NCI-H2196 treated with DMSO at 0.1 percent for 48 hours (cell line): ENCODE results near the gene DCAF12.

Experiments used
- DNase-seq: peaks from one replicate; lab custom pipeline; 2025; ENCODE audit not compliant: unreplicated experiment; lab: John Stamatoyannopoulos, UW

DCAF12 gene

GRCh38 chr9:34125681-34126206 is 754 bp downstream of the DCAF12 start:
- no peak for DNase-seq

DNA sequence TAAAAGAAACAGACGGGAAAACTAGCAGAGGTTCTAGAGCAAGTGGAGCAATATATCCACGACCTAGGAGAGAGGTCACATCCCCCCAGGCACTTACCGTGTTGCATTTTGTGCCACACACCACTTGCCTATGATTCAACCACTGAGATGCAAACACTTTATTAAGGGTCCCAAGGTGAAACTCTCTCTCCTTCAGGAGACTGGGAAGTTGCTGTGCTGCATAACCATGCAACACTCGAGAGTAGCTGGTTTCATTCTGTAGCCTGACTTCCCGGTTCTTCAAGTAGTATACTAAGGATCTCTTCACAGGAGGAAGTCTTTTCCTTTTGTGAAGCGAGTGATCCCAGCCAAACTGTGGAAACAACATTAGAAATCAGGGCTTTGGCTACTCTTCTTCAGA is 1.6 kb downstream of the DCAF12 start:
- no peak for DNase-seq

DNA sequence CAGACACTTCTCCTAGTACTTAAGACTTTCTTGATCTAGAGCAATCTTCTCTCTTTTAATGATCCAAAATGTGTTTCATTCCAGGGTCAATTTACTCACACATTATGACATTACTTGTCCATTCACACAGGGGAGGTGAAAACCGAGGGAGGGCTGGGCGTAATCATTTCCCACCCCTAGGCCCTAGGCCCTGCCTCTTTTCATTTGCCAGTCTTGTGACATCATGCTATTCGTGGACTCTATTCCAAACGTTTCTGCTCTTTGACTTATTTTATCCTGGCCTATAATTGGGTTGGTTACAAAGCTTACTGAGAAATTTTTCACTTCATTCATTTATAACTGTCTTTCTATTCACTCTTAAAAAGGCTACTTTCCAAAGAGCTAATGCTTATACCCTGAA is 2.4 kb downstream of the DCAF12 start:
- no peak for DNase-seq

DNA sequence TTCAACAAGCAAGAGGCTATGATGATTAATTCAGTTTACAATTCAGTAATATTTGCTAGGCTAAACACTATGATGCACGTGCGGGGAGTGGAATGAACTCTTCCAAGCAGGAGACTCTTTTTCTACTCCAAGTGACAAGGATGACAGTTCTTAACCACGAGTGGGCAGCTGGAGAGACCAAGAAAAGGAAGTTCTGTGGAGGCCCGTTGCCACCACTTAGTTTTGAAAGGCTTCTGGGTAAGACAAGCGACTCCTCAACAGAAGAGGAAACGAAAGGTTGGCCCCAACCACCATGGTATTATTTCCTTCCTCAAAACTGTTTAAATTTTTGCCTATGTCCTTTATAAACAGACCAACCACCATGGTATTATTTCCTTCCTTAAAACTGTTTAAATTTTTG is 2.8 kb downstream of the DCAF12 start:
- no peak for DNase-seq

GRCh38 chr9:34121996-34122395 is 4.5 kb downstream of the DCAF12 start:
- DNase-seq, result no peak

- no peak for DNase-seq
These were observed 6.8 kb downstream of the DCAF12 start for GRCh38 chr9:34119713-34120112.

- DNase-seq, result no peak
These were observed 12.1 kb downstream of the DCAF12 start for GRCh38 chr9:34114436-34114835.

DNA sequence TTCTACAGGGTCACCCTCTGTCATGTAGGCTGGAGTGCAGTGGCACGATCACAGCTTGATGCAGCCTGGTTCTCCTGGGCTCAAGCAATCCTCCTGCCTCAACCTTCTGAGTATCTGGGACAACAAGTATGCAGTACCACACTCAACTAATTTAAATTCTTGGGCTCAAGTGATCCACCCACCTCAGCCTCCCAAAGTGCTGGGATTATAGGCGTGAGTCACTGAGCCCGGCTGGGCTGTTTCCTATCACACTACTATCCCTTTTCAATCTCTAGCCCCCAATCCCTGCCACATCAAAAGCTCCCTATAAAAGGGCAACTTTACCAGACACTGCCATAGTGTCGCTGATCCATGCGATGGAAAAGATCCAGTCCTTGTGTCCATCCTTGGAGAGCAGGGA is 20.4 kb downstream of the DCAF12 start:
- no peak for DNase-seq

DNA sequence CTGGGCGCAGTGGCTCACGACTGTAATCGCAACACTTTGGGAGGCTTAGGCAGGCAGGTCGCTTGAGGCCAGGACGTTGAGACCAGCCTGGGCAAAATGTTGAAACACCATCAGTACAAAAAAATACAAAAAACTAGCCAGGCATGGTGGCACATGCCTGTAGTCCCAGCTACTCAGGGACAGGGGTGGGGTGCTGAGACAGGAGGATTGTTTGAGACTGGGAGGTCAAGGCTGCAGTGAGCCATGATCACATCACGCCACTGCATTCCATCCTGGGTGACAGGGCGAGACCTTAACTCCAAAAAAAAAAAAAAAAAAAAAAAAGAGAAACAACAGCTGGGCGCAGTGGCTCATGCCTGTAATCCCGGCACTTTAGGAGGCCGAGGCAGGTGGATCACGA is 23.7 kb downstream of the DCAF12 start:
- no peak for DNase-seq

DNA sequence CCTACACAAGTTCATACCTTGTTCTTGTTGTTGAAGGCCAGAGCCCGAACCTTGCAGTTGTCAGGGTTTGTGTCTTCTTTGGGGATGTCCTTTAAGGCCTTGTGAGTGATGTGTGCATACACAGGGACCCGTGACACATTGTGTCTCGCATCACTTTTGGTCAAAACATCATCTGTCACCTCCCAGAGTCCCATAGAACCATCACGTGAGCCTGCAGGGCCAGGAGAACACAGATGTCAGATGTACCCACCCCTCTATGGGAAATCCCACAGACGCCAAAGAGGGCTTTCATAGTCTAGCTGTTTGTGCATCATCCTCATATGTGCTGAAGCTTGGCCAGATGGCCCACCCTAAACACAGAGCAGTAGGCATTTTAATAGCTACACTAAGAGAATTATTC is 28.2 kb downstream of the DCAF12 start:
- DNase-seq, result no peak

DNA sequence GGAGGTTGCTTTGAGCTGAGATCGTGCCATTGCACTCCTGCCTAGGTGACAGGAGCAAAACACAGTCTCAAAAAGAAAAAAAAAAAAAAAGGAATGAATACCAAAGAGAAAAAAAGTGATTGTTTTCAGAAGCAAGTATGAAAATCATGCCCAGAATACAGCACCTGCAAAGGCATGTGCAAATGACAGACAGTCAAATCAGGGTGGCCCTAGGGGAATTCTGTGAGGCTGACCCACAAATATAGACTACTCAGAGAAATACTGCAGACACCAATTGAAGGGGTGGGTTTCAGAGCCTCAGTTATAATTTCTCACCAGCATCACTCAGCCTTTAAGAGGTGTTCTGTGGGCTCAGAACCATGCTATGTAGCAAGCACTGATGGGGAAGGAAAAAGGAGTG is 28.6 kb downstream of the DCAF12 start:
- no peak for DNase-seq

DNA sequence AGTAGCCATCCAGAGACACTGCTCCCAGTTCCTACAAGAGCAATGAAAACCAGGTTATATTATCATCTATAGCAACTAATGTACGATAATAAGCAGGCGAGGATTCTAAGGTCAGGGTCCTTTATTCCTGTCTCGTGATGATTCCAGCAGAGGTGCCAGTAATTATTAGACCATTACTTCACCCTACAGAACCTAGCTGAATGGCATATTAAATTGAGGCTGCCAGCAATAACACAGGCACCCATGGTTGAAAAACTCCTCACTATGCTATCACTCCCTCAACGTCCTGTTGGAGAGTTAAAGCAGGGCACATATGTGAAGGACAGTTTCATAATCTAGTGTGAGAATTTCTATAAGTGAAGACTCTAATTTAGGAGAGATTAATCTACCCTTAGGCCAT is 29.7 kb downstream of the DCAF12 start:
- DNase-seq, result no peak

- DNase-seq, result no peak
These were observed 32.9 kb downstream of the DCAF12 start for GRCh38 chr9:34093578-34093977.

- DNase-seq, result no peak
These were observed 37.2 kb downstream of the DCAF12 start for GRCh38 chr9:34089311-34089710.

- DNase-seq, result no peak
These were observed 39.1 kb downstream of the DCAF12 start for GRCh38 chr9:34087370-34087769.

DNA sequence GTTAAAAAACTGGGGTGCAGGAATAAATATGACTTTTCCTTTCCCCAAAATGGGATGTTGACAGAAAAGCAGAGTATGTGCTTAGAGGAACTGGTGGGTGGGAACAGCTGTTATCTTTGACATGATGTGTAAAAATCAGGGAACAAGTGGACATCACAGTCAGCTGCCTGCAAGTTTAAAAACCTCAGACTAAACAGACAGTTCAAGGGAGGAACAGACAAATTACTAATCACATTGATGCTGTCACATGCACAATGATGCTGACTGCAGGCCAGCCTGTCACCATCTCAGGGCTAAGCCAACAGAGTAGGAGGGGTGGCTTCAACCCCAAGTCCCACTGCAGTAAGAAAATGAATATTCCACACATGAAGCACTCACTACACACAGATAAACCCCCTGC is 39.6 kb downstream of the DCAF12 start:
- DNase-seq, result no peak

GRCh38 chr9:34085581-34086500 is 40.7 kb downstream of the DCAF12 start:
- no peak for DNase-seq

DNA sequence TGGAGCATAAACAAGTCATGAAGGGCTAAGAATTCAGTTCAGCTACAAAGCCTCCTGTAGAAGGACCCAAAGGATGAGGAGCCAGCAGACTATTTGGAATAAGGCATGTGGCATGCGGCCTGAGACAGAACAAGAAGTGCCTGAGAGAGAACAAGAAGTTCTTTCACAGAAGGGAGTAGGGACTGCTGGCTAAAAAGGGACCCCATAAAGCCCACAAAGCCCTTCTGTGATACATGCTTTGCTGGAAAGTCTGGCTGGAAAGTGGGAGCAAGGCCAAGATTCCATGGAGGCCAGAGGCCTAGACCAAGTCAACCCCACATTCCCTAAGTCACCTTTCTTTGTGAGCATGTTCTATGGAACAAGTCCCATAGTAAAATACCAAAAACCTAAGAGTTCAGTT is 41.9 kb downstream of the DCAF12 start:
- no peak for DNase-seq

DNA sequence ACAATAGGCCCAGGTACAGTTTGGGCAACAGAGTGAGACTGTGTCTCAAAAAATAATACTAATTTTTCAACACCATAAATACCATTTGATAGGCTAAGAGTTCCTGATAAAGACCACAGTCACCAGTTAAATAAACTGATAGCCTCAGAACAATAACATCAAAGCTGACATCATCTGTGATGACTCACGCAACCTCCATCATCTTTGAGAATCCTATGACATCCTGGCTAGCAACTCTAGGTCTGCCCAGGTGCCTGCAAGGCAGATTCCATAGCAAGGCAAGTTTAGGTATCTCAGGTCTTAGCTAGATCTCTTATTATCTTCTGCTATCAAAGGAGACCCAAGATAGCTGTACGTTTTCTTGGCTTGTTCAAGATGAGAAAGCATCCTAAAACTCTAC is 47.3 kb downstream of the DCAF12 start:
- no peak for DNase-seq

DNA sequence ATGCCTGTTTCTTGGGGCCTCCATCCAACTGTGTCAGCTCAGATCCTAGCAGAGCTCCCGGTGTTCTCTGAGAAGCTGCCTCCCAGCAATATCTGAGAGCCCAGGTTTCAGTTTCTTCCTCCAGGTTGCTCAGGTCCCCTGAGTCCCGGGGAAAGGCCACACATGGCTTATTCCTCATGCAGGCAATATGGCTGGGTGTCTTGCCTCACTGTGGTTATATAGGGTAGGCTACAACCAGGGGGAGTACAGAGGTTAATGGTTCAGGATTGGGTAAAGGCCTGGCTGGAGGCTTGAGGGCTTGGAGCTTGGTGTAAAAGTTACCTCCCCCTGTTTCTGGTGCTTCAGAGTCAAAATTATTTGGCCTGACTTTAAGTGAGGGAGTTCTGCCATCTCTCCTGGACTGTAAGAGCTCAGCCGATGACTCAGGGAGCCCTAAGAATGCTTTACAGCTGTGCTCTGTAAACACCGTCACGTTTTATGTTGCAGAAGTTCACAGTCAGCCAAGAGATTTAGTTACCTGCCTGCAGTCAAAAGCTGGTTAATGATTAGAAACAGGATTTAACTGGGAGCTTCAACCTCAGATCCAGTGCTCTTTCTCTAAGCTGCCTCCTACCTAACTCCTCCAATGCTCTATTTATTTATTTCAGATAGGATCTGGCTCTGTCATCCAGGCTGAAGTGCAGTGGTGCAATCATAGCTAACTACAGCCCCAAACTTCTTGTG is 53.5 kb downstream of the DCAF12 start:
- DNase-seq, result peak; percentile 60

- peak; percentile 17 for DNase-seq
These were observed 54.1 kb downstream of the DCAF12 start for GRCh38 chr9:34072410-34072809.
